Measurements from ENCODE around the gene C2orf92. TPM values are rescaled to one million over a fixed set of nuclear protein-coding genes. Genes with fewer than 3 reads are reported as not detected.

Gene C2orf92
- total RNA-seq, 1 donor from 2014 or later = 11.0 TPM

DNA sequence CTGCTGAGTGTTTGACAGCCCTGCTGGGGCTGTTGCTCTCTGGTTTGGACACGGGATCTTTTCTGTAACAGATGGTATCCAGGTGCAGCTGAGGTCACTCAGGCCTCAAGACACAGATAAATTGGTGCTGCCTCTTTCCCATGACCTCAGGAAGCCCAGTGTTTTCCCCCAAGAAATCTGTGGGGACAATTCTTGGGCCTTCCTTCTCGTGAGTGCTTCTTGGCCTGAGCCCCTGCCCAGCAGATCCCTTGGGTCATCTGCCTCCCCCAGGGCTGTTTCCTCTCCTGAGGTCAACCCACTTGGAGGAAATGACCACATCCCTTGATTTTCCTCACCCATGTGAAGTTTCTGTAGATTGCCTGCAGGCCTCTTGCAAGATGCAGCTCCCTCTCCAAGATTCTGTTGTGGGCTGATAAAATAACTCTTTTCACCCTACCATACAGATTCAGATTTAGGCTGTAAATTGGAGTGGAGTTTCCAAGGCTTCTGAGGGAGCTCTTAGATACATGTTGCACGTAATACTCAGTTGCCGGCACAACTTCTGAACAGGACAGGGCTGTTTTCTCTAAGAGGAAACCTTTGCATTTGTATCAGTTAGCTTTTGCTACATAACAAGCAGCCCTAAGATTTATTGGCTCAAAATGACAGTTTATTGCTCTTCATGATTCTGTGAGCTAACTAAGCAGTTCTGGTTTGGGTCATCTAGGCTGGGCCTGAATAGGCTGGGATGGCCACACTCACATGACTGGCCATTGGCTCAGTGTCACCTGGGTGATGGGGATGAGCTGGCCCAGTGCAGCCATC, 57.0 kb downstream of the C2orf92 start:
- DNase-seq (ENCODE audit: extremely low spot score in 2 of 2) = no peak
- Histone ChIP-seq H3K9me3 (no peaks in the 10 kb centered on the region), H3K36me3 (no peaks in the 10 kb centered on the region), H3K27me3 (no peaks in the 10 kb centered on the region), H3K4me1 (no peaks in the 10 kb centered on the region), H3K4me3 (no peak overlapping the region), H3K27ac (no peak overlapping the region)
- intact Hi-C loops (cut with DNase I) = no loop called here
- TF ChIP-seq POLR2AphosphoS5 (IDR thresholded peaks at IDR 0.05; ENCODE audit: insufficient read depth in 1 of 2, low read depth in 1 of 2) (no peak), POLR2A (IDR thresholded peaks at IDR 0.05) (no peak)

DNA sequence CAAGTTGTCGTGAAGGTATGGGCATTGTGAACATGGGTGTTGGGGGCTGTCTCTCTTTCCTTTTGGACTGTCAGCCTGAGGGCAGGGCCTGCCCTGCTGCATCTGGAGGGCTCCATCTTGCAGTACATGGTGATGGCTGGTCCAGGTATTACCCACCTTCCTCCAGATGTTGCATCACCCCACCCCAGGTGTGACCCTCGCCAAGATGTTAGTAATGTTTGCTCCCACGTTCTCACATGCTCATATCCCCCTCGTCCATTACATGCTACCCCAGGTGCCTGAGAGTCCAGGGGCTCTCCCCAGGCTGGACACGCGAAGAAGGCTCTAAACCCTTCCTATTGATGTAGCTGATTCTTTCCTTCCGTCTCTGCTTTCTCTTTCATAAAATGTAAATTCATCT, 57.8 kb downstream of the C2orf92 start:
- intact Hi-C loops (cut with DNase I) = no loop called here
- H3K27ac ChIP-seq = no peak overlapping the region

DNA sequence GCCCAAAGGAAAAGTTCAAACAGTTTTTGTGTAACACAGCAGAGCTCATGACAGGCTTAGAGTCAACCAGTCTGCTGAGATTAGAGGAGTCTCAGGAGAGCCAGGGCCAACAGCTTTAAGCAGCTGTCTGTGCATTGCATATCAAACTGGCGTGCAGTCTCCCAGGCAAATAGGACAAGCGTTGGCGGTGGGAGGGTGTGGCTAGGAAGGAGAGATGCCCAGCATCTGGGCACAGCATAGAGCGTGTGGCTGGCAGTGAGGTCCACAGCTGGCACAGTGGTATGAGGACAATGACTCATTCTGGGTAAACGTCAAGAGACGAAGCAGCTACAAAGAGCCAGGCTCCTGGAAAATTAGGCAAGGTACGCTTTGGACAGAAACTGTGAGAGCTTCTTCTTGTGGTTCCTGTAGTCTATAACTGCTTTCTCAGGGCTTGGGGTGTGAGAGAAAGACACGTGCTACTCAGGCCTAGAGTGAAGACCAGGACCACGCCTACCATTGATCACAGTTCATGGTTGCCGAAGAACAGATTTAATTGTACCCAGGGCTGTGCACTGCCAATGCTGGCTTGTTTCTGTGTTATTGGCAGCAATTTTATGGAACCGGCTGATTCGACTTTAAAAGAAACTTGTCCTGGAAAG, 58.7 kb downstream of the C2orf92 start:
- Histone ChIP-seq H3K27me3 (no peaks in the 10 kb centered on the region), H3K4me1 (no peaks in the 10 kb centered on the region), H3K4me3 (no peak overlapping the region), H3K36me3 (no peaks in the 10 kb centered on the region), H3K27ac (no peak overlapping the region), H3K9me3 (no peaks in the 10 kb centered on the region)
- intact Hi-C loops (cut with DNase I) = no loop called here
- TF ChIP-seq, protein P1, sequence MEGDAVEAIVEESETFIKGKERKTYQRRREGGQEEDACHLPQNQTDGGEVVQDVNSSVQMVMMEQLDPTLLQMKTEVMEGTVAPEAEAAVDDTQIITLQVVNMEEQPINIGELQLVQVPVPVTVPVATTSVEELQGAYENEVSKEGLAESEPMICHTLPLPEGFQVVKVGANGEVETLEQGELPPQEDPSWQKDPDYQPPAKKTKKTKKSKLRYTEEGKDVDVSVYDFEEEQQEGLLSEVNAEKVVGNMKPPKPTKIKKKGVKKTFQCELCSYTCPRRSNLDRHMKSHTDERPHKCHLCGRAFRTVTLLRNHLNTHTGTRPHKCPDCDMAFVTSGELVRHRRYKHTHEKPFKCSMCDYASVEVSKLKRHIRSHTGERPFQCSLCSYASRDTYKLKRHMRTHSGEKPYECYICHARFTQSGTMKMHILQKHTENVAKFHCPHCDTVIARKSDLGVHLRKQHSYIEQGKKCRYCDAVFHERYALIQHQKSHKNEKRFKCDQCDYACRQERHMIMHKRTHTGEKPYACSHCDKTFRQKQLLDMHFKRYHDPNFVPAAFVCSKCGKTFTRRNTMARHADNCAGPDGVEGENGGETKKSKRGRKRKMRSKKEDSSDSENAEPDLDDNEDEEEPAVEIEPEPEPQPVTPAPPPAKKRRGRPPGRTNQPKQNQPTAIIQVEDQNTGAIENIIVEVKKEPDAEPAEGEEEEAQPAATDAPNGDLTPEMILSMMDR (IDR thresholded peaks at IDR 0.05) = no peak
- no peak for TF ChIP-seq POLR2AphosphoS5 (IDR thresholded peaks at IDR 0.05; ENCODE audit: insufficient read depth in 1 of 2, low read depth in 1 of 2)
- no peak for TF ChIP-seq POLR2A (IDR thresholded peaks at IDR 0.05)
- DNase-seq (ENCODE audit: extremely low spot score in 2 of 2) = no peak

More for the DNA sequence above, 57.8 kb downstream of the C2orf92 start:
- Histone ChIP-seq H3K4me3 (no peak overlapping the region), H3K4me1 (no peaks in the 10 kb centered on the region), H3K36me3 (no peaks in the 10 kb centered on the region), H3K27me3 (no peaks in the 10 kb centered on the region), H3K9me3 (no peaks in the 10 kb centered on the region)
- no peak for DNase-seq (ENCODE audit: extremely low spot score in 2 of 2)
- TF ChIP-seq POLR2A (IDR thresholded peaks at IDR 0.05) (no peak), POLR2AphosphoS5 (IDR thresholded peaks at IDR 0.05; ENCODE audit: insufficient read depth in 1 of 2, low read depth in 1 of 2) (no peak)
- TF ChIP-seq, protein P1 (IDR thresholded peaks at IDR 0.05) = no peak

DNA sequence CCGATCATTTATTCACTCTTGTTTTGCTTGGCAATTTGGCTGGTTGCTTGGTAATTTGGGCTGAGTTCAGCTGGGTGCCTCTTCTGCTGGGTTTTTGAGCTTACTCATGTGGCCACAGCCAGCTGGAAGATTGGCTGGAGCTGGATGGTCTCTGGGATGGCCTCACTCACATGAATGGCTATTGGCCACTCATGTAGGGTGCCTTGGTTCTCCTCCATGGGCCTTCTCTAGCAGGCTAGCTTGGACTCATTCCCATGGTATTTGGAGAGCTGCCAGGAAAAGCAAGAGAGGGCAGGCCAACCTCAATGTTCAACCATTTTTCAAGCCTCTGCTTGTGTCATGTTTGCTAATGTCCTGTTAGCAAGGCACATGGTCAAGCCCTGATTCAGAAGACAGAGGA, 60.7 kb downstream of the C2orf92 start:
- DNase-seq (ENCODE audit: extremely low spot score in 2 of 2) = no peak
- Histone ChIP-seq H3K36me3 (no peaks in the 10 kb centered on the region), H3K9me3 (no peaks in the 10 kb centered on the region), H3K27me3 (no peaks in the 10 kb centered on the region), H3K4me1 (no peaks in the 10 kb centered on the region), H3K4me3 (no peak overlapping the region), H3K27ac (no peak overlapping the region)
- no peak for TF ChIP-seq POLR2AphosphoS5 (IDR thresholded peaks at IDR 0.05; ENCODE audit: insufficient read depth in 1 of 2, low read depth in 1 of 2)
- TF ChIP-seq, protein P1 (IDR thresholded peaks at IDR 0.05) = no peak
- no peak for TF ChIP-seq POLR2A (IDR thresholded peaks at IDR 0.05)
- intact Hi-C loops (cut with DNase I) = no loop called here

DNA sequence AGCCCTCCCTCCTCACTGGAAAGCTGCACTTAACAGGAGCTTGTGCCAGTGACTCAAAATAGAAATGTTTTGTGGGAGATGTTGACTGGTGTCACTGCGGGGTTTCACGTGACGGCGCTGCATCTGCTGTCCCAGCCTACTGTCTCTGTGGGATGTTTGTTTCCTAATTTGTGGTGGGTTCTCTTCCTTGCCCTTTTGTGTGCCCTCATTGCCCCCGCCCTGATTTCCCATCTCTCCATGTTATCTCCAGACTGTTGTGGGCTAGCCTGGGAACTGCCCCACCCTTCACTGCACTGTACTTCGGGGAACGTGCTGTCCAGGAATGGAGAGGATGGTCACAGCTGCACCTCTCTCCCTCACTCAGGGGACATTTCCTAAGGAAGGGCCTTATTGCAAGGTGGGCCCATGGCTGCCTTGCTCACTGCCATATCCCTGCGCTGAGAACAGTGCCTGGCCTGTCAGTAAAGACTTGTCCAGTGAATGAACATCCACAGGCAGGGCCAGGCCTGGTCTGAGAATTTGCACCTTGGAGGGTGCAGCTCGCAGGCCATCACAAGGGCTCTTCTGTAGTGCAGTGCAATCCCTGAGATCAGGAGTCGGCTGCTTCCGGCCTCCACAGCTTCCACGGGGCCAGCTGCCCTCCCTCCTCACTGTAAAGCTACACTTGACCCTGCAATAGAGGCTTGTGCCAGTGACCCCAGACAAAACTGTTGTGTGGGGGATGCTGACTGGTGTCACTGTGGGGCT, 61.9 kb downstream of the C2orf92 start:
- H3K36me3 ChIP-seq = no peaks in the 10 kb centered on the region
- intact Hi-C loops (cut with DNase I) = no loop called here
- no peak overlapping the region for H3K4me3 ChIP-seq
- H3K4me1 ChIP-seq = no peaks in the 10 kb centered on the region
- no peaks in the 10 kb centered on the region for H3K9me3 ChIP-seq
- no peaks in the 10 kb centered on the region for H3K27me3 ChIP-seq
- TF ChIP-seq, protein P1 (IDR thresholded peaks at IDR 0.05) = no peak
- TF ChIP-seq POLR2AphosphoS5 (IDR thresholded peaks at IDR 0.05; ENCODE audit: insufficient read depth in 1 of 2, low read depth in 1 of 2) = no peak
- TF ChIP-seq POLR2A (IDR thresholded peaks at IDR 0.05) = no peak
- H3K27ac ChIP-seq = no peak overlapping the region
- DNase-seq (ENCODE audit: extremely low spot score in 2 of 2) = no peak

Data from vagina (tissue), 2 donors.